Measurements from ENCODE around the gene PSD2. TPM values are rescaled to one million over a fixed set of nuclear protein-coding genes. Genes with fewer than 3 reads are reported as not detected.

The PSD2 gene
- total RNA-seq, 2 donors from 2014 or later, result not detected

DNA sequence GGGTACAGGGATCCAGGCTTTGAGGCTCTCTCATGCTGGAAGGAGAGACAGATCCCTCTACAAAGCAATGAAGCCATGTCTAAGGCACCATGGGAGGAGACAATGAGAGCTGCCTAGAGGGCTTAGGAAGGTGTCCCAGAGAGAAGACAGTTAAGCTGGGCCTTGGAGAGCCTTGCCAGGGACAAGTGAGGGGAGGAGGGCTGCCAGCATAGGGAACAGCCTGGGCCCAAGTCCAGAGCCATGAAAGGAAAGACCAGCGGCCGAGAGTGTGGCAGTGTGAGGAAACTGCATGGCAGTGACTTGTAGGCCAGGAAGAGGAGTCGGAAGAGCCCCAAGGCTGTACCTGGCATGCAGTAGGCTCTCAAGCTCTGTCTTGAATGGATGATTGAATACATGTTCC, 88.5 kb downstream of the PSD2 start:
- no peaks in the 10 kb centered on the region for H3K4me1 Mint-ChIP-seq (ENCODE audit: low read depth)
- no peak overlapping the region for H3K27ac Mint-ChIP-seq
- no peak for DNase-seq
- H3K27me3 Mint-ChIP-seq (ENCODE audit: low read depth), result peaks cover 11% of the 10 kb centered on the region
- no peak for ATAC-seq (replicated peaks in 1 of 2)
- H3K36me3 Mint-ChIP-seq (ENCODE audit: insufficient read depth in 2 of 2), result no peaks in the 10 kb centered on the region
- H3K9me3 Mint-ChIP-seq, result no peaks in the 10 kb centered on the region
- no peak overlapping the region for H3K4me3 Mint-ChIP-seq

DNA sequence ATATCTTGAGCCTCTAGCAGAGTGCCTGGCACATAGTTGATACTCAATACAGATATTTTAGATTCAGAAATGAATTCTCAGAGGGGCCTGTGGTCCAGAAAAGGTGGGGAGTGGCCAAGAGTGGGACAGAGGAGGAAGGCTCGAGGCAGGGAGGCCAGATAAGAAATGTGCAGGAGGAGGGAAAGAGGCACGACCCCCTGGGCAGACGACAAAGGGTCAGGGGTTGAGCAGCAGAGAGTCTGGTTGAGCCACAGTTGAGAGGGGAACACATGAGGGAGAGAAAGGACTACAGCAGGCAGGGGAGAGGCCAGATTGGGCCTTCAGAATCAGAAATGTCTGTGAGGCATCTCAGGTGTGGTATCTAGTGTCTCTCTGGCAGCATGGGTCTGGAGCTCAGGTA, 89.1 kb downstream of the PSD2 start:
- Mint-ChIP-seq H3K4me3 (no peak overlapping the region), H3K36me3 (ENCODE audit: insufficient read depth in 2 of 2) (no peaks in the 10 kb centered on the region), H3K4me1 (ENCODE audit: low read depth) (no peaks in the 10 kb centered on the region), H3K27me3 (ENCODE audit: low read depth) (peaks cover 11% of the 10 kb centered on the region), H3K27ac (no peak overlapping the region), H3K9me3 (no peaks in the 10 kb centered on the region)
- no peak for ATAC-seq (replicated peaks in 1 of 2)
- DNase-seq, result no peak

DNA sequence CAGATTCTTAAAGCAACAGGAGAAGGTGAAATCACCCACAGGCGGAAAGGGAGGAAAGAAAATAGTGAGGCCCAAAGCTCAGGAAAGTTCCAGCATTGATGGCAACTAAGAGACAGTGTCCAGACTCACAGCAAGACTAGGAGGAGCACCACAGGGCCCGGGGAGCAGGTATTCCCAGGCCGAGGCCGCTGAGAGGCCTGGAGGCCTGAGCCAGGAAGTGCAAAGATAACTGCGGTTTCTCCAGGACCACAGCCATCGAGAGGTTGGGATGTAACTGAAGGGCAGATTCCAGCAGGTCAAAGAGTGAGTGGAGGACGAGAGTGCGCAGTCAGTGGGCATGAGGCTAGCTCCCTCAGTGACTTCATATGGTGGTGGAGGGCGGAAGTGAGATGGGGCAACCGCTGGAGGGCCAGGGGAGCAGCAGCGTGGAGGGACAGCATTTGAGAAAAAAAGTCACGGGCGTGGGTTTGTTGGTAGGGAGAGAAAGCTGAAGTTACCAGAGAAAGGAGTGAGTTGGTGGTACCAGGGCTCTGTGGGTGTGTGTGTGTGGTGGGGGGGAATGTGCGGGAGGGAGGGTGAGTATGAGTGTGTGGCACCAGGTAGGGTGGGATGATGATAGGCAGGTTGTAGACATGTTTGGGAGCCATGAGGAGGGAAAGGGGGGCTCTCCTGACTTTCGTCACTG, 89.7 kb downstream of the PSD2 start:
- H3K27me3 Mint-ChIP-seq (ENCODE audit: low read depth), result peaks cover 12% of the 10 kb centered on the region
- H3K36me3 Mint-ChIP-seq (ENCODE audit: insufficient read depth in 2 of 2), result no peaks in the 10 kb centered on the region
- DNase-seq (no peak), ATAC-seq (replicated peaks in 1 of 2) (no peak)
- H3K4me3 Mint-ChIP-seq, result no peak overlapping the region
- H3K27ac Mint-ChIP-seq, result no peak overlapping the region
- no peaks in the 10 kb centered on the region for H3K9me3 Mint-ChIP-seq
- H3K4me1 Mint-ChIP-seq (ENCODE audit: low read depth), result no peaks in the 10 kb centered on the region

DNA sequence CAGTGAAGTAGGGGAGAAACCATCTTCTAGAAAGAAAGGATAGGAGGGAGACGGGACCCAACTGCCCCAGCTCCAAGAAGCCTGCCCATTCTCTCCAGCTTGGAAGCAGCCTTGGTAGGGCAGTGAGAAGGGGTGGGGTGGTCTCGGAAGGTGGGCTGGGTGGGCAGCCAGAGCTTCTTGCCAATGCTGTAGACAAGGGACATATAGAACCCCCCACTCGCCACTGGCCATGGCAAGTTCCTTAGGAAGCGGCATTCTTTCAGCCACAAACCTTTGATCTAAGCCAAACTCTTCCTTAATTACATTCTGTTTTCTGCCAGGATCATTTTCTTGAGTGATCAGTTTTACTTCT, 90.2 kb downstream of the PSD2 start:
- H3K4me3 Mint-ChIP-seq, result no peak overlapping the region
- ATAC-seq (replicated peaks in 1 of 2) (no peak), DNase-seq (no peak)
- H3K9me3 Mint-ChIP-seq, result no peaks in the 10 kb centered on the region
- no peak overlapping the region for H3K27ac Mint-ChIP-seq
- H3K27me3 Mint-ChIP-seq (ENCODE audit: low read depth), result peaks cover 15% of the 10 kb centered on the region
- no peaks in the 10 kb centered on the region for H3K36me3 Mint-ChIP-seq (ENCODE audit: insufficient read depth in 2 of 2)
- no peaks in the 10 kb centered on the region for H3K4me1 Mint-ChIP-seq (ENCODE audit: low read depth)

GRCh38 chr5:139886213-139886612, 90.6 kb downstream of the PSD2 start:
- peaks cover 15% of the 10 kb centered on the region for H3K27me3 Mint-ChIP-seq (ENCODE audit: low read depth)
- DNase-seq (no peak), ATAC-seq (replicated peaks in 1 of 2) (no peak)
- H3K36me3 Mint-ChIP-seq (ENCODE audit: insufficient read depth in 2 of 2), result no peaks in the 10 kb centered on the region
- H3K4me3 Mint-ChIP-seq, result no peak overlapping the region
- no peaks in the 10 kb centered on the region for H3K9me3 Mint-ChIP-seq
- H3K4me1 Mint-ChIP-seq (ENCODE audit: low read depth), result no peaks in the 10 kb centered on the region
- no peak overlapping the region for H3K27ac Mint-ChIP-seq

GRCh38 chr5:139888370-139888769, 92.8 kb downstream of the PSD2 start:
- H3K27me3 Mint-ChIP-seq (ENCODE audit: low read depth), result peaks cover 15% of the 10 kb centered on the region
- no peak overlapping the region for H3K27ac Mint-ChIP-seq
- no peaks in the 10 kb centered on the region for H3K9me3 Mint-ChIP-seq
- ATAC-seq (replicated peaks in 1 of 2) (no peak), DNase-seq (no peak)
- no peaks in the 10 kb centered on the region for H3K36me3 Mint-ChIP-seq (ENCODE audit: insufficient read depth in 2 of 2)
- no peaks in the 10 kb centered on the region for H3K4me1 Mint-ChIP-seq (ENCODE audit: low read depth)
- H3K4me3 Mint-ChIP-seq, result no peak overlapping the region

GRCh38 chr5:139889410-139889809, 93.8 kb downstream of the PSD2 start:
- H3K36me3 Mint-ChIP-seq (ENCODE audit: insufficient read depth in 2 of 2), result no peaks in the 10 kb centered on the region
- H3K27me3 Mint-ChIP-seq (ENCODE audit: low read depth), result peaks cover 15% of the 10 kb centered on the region
- no peaks in the 10 kb centered on the region for H3K4me1 Mint-ChIP-seq (ENCODE audit: low read depth)
- ATAC-seq (replicated peaks in 1 of 2) (no peak), DNase-seq (no peak)
- H3K27ac Mint-ChIP-seq, result no peak overlapping the region
- H3K4me3 Mint-ChIP-seq, result no peak overlapping the region
- H3K9me3 Mint-ChIP-seq, result no peaks in the 10 kb centered on the region

- Mint-ChIP-seq H3K27ac (no peak overlapping the region), H3K9me3 (no peaks in the 10 kb centered on the region), H3K4me3 (no peak overlapping the region), H3K4me1 (ENCODE audit: low read depth) (no peaks in the 10 kb centered on the region), H3K27me3 (ENCODE audit: low read depth) (peaks cover 8% of the 10 kb centered on the region), H3K36me3 (ENCODE audit: insufficient read depth in 2 of 2) (no peaks in the 10 kb centered on the region)
- DNase-seq (no peak), ATAC-seq (replicated peaks in 1 of 2) (no peak)
Measured at GRCh38 chr5:139893873-139894272, 98.3 kb downstream of the PSD2 start.

Other genes with a start within 250 kb of the PSD2 start
- 100 to 1,000 TPM; 315 to 342 TPM for gene UBE2D2, start 234.5 kb upstream of the PSD2 start, total RNA-seq
- gene CXXC5, start 147.5 kb upstream of the PSD2 start, total RNA-seq, result 1 to 10 TPM; 1.2 to 1.9 TPM
- under 1 TPM; 0.07 to 0.23 TPM for gene NRG2, start 247.5 kb downstream of the PSD2 start, total RNA-seq